A549 (cell line): ENCODE data around the gene SP100. TPM values are rescaled to one million over a fixed set of nuclear protein-coding genes. Genes with fewer than 3 reads are reported as not detected.

Source experiments
- ATAC-seq, 2 experiments: fragments of 200-7000 bp in 1 of 2; fragments of >200 bp in 1 of 2; cut with Nextera tagmentation in 1 of 2; cut with Tn5 transposase in 1 of 2; 3 replicates each; pipeline versions ENCODE4 v1.8.0 to v1.9.1; 2018 to 2020; ENCODE audit warnings: mild to moderate bottlenecking in 1 of 2, moderate library complexity in 1 of 2
- CTCF ChIA-PET: fragments of 300-600 bp; sonication (Branson Sonifier 250); formaldehyde crosslinking; extraction: SDS; loops from one replicate; lab custom pipeline; 2021; ENCODE audit warnings: antibody characterized with exemption, inconsistent platforms; lab: Yijun Ruan, JAX
- POLR2A ChIA-PET: fragments of 350-600 bp; formaldehyde crosslinking; extraction: SDS; loops from one replicate; lab custom pipeline; 2021; ENCODE audit warnings: antibody characterized with exemption, inconsistent platforms; lab: Yijun Ruan, JAX
- DNase-seq, 2 experiments: peaks; one replicate each; pipeline versions ENCODE4 v3.0.0 to v3.0.0-alpha.2; 2011 to 2016; ENCODE audit warnings: low read depth in 1 of 2, low spot score in 1 of 2
- FAIRE-seq: peaks from 2 replicates; lab custom pipeline; 2011; peaks lifted over from hg19 to GRCh38; lab: Jason Lieb, UNC
- H3K27ac ChIP-seq, 2 experiments: fragments of >200 bp; sonication (Bioruptor Twin); formaldehyde crosslinking; 3 replicates each; pipeline ENCODE4 v1.5.1; 2016 to 2017
- H3K4me1 ChIP-seq: fragments of >200 bp; sonication (Bioruptor Twin); formaldehyde crosslinking; 3 replicates; pipeline ENCODE4 v1.6.1; 2016
- H3K4me2 ChIP-seq: fragments of >200 bp; sonication (Bioruptor Twin); formaldehyde crosslinking; 3 replicates; pipeline ENCODE4 v1.6.1; 2016
- H3K4me3 ChIP-seq: fragments of >200 bp; sonication (Bioruptor Twin); formaldehyde crosslinking; 3 replicates; pipeline ENCODE4 v1.5.1; 2016
- H3K9me3 ChIP-seq: fragments of >200 bp; sonication (Bioruptor Twin); formaldehyde crosslinking; 3 replicates; pipeline ENCODE4 v1.6.1; 2016
- CBX8 ChIP-seq: fragments of 200-600 bp; sonication (generic); IDR thresholded peaks from 2 replicates; pipeline ENCODE4 v1.6.1; 2016
- CHD4 ChIP-seq: fragments of 200-600 bp; sonication (generic); IDR thresholded peaks from 2 replicates; pipeline ENCODE4 v1.6.1; 2016; ENCODE audit warnings: antibody characterized with exemption, mild to moderate bottlenecking, borderline replicate concordance
- EHF ChIP-seq: fragments of 250-450 bp; sonication (Bioruptor Pico); IDR thresholded peaks from 2 replicates; pipeline ENCODE4 v1.5.0; 2020; ENCODE audit warnings: mild to moderate bottlenecking
- EHMT2 ChIP-seq: fragments of 200-600 bp; sonication (generic); IDR thresholded peaks from 2 replicates; pipeline ENCODE4 v1.6.1; 2016; ENCODE audit warnings: antibody characterized with exemption, low read depth, mild to moderate bottlenecking, moderate library complexity
- ELK1 ChIP-seq: fragments of 150-350 bp; IDR thresholded peaks from 2 replicates; pipeline ENCODE4 v1.6.1; 2014; ENCODE audit warnings: low read depth, mild to moderate bottlenecking, low read length
- FOSB ChIP-seq: fragments of 250-450 bp; sonication (Bioruptor Pico); IDR thresholded peaks from 2 replicates; pipeline ENCODE4 v1.5.0; 2020; ENCODE audit warnings: mild to moderate bottlenecking, moderate library complexity
- FOSL2 ChIP-seq, 2 experiments: fragments of 450-650 bp in 1 of 2; fragments of >200 bp in 1 of 2; sonication (Bioruptor Twin) in 1 of 2; formaldehyde crosslinking; IDR thresholded peaks; 2 replicates each; pipeline versions ENCODE4 v1.5.0 to v1.6.1; 2016 to 2020; ENCODE audit warnings: mild to moderate bottlenecking in 1 of 2, moderate library complexity in 1 of 2
- HDAC2 ChIP-seq: fragments of 200-600 bp; sonication (generic); IDR thresholded peaks from 2 replicates; pipeline ENCODE4 v1.6.1; 2016
- HEYL ChIP-seq: fragments of 250-450 bp; sonication (Bioruptor Pico); IDR thresholded peaks from 2 replicates; pipeline ENCODE4 v1.8.0; 2021; ENCODE audit warnings: mild to moderate bottlenecking, moderate library complexity
- HOXA7 ChIP-seq: fragments of 250-450 bp; sonication (Bioruptor Pico); IDR thresholded peaks from 2 replicates; pipeline ENCODE4 v1.5.0; 2020; ENCODE audit warnings: mild to moderate bottlenecking, moderate library complexity
- HOXB13 ChIP-seq: fragments of 250-450 bp; sonication (Bioruptor Pico); IDR thresholded peaks from 2 replicates; pipeline ENCODE4 v1.5.0; 2020; ENCODE audit warnings: low read depth, mild to moderate bottlenecking, moderate library complexity
- JUNB ChIP-seq: fragments of >200 bp; sonication (Bioruptor Twin); formaldehyde crosslinking; IDR thresholded peaks from 2 replicates; pipeline ENCODE4 v1.6.1; 2016
- KDM5A ChIP-seq: fragments of 200-600 bp; sonication (generic); IDR thresholded peaks from 2 replicates; pipeline ENCODE4 v1.6.1; 2016; ENCODE audit warnings: antibody characterized with exemption, mild to moderate bottlenecking
- MAFK ChIP-seq: fragments of 450-650 bp; IDR thresholded peaks from 2 replicates; pipeline ENCODE4 v1.6.1; 2014; ENCODE audit not compliant: partially characterized antibody
- MAX ChIP-seq: IDR thresholded peaks from 2 replicates; pipeline ENCODE4 v1.6.1; 2012
- NFE2L2 ChIP-seq: fragments of 150-350 bp; conservative IDR thresholded peaks from 2 replicates; pipeline ENCODE4 v1.6.1; 2014; ENCODE audit warnings: low read length
- PBX3 ChIP-seq: IDR thresholded peaks from 2 replicates; pipeline ENCODE4 v1.6.1; 2012
- POLR2AphosphoS2 ChIP-seq: conservative IDR thresholded peaks from 2 replicates; pipeline ENCODE4 v1.6.1; 2012; ENCODE audit warnings: low read length, improper control_type of control experiment, inconsistent platforms
- RARB ChIP-seq: fragments of 250-450 bp; sonication (Bioruptor Pico); IDR thresholded peaks from 2 replicates; pipeline ENCODE4 v1.8.0; 2021; ENCODE audit warnings: mild to moderate bottlenecking, moderate library complexity
- SMC3 ChIP-seq: fragments of >200 bp; sonication (Bioruptor Twin); formaldehyde crosslinking; IDR thresholded peaks from 3 replicates; pipeline ENCODE4 v1.6.1; 2018; ENCODE audit warnings: inconsistent platforms
- SREBF2 ChIP-seq: fragments of 450-650 bp; IDR thresholded peaks from 2 replicates; pipeline ENCODE4 v1.6.1; 2014; ENCODE audit warnings: mild to moderate bottlenecking, moderate library complexity
- TFCP2L1 ChIP-seq: fragments of 250-450 bp; sonication (Bioruptor Pico); IDR thresholded peaks from 2 replicates; pipeline ENCODE4 v1.5.0; 2021; ENCODE audit warnings: mild to moderate bottlenecking
- USF2 ChIP-seq: fragments of 450-650 bp; IDR thresholded peaks from 2 replicates; pipeline ENCODE4 v1.6.1; 2014; ENCODE audit warnings: antibody characterized with exemption
- ZC3H11A ChIP-seq: fragments of 450-650 bp; IDR thresholded peaks from 2 replicates; pipeline ENCODE4 v1.6.1; 2014; ENCODE audit warnings: antibody characterized with exemption, mild to moderate bottlenecking
- ZNF302 ChIP-seq: fragments of 250-450 bp; sonication (Bioruptor Pico); IDR thresholded peaks from 2 replicates; pipeline ENCODE4 v1.9.0; 2021; ENCODE audit warnings: inconsistent platforms, mild to moderate bottlenecking, moderate library complexity
- WGBS: methylation state at CpG from one replicate; pipeline ENCODE4 v1.1.6; 2017; ENCODE audit errors: missing lambda C conversion rate; 5-methylcytosine and 5-hydroxymethylcytosine counted together
- polyA plus RNA-seq, 4 experiments: library from polyadenylated mRNA; depleted of rRNA in 3 of 4; stranded (reverse); fragments of >200 nt; fragmentation: RNase III in 1 of 4; extraction: RNeasy Plus Mini Kit Qiagen cat#74134 plus additional on column Dnase treatment in 1 of 4; gene quantifications; 2 replicates in 3 of 4; 3 replicates in 1 of 4; pipeline ENCODE4 v1.2.3, GENCODE V29; 2011 to 2017
- TF ChIP-seq, protein P1 (sequence below): fragments of >200 bp; sonication (Bioruptor Twin); formaldehyde crosslinking; IDR thresholded peaks from 3 replicates; pipeline ENCODE4 v1.6.1; 2016

Gene SP100
- polyA plus RNA-seq, 2 of the 4 experiments (the other 2 are of a cell fraction): 23.7 to 39.8 TPM

DNA sequence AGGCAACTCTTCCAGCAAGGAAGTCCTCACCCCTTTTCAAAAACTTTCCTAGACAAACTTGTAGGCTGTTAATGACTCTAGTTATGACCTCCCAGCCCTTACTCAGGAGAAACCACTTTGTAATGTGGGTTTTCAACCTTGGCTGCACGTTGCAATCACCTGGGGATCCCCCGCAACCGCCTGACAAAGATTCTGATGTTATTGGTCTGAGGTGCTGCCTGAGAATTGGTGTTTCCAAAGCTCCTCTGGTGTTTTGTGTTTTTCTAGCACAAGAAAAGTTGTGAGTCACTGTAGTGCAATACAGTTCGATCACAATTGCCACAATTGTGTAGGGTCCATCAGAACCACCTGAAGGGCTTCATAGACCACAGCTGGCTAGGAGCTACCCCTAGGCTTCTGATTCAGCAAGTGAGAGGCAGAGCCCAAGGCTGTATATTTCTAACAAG lies 121.6 kb downstream of the SP100 start:
- FAIRE-seq: no peak
- CTCF ChIA-PET: no interaction called here

DNA sequence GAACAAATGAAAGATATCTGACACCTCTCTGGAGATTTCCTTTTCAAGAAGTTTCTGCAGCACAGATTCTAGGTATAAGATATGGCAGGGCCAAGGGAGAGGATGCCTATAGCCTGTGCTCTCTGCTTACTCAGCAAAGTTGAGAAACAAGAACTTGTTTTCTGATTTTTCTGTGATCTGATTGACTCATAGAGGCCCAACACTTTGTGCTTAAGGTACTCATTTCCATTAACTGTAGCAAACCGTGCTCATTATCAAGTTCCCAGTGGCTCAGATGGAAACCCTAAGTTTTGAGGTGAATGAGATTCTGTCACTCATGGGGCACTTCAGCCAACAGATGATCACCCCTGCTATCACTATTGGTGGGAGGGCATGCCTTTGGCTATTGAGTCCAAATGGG lies 124.3 kb downstream of the SP100 start:
- CTCF ChIA-PET: no interaction called here
- no peak for ATAC-seq
- no peak for FAIRE-seq
- TF ChIP-seq MAFK (peak; percentile 56), ZC3H11A (no peak), JUNB (no peak), NFE2L2 (no peak), MAX (no peak)
- TF ChIP-seq, all 56 proteins: peak for 1
- H3K4me1 ChIP-seq: no peaks in the 10 kb centered on the region
- POLR2A ChIA-PET: no interaction called here
- H3K4me2 ChIP-seq: no peak overlapping the region
- H3K4me3 ChIP-seq: no peak overlapping the region
- H3K9me3 ChIP-seq: no peaks in the 10 kb centered on the region
- 0% methylated on average over 1 of the region's 1 CpG for WGBS
- no peak overlapping the region for H3K27ac ChIP-seq
- DNase-seq: no peak

More for the DNA sequence above, 121.6 kb downstream of the SP100 start:
- 40% methylated on average over 4 of the region's 4 CpGs for WGBS
- Histone ChIP-seq H3K27ac (no peak overlapping the region), H3K4me3 (no peak overlapping the region), H3K4me2 (no peak overlapping the region), H3K9me3 (no peaks in the 10 kb centered on the region), H3K4me1 (no peaks in the 10 kb centered on the region)
- TF ChIP-seq SMC3 (no peak), EHF (CRISPR knock-in tag) (no peak), KDM5A (no peak), POLR2AphosphoS2 (no peak), ZNF302 (CRISPR knock-in tag) (no peak), FOSB (CRISPR knock-in tag) (no peak), HOXB13 (CRISPR knock-in tag) (no peak), TFCP2L1 (no peak), EHMT2 (no peak), FOSL2 (IDR thresholded peaks at IDR 0.05) (no peak), FOSL2 (CRISPR knock-in tag; IDR thresholded peaks at IDR 0.05) (no peak), HOXA7 (CRISPR knock-in tag) (no peak), CHD4 (no peak), PBX3 (no peak), USF2 (no peak)
- TF ChIP-seq, protein P1, sequence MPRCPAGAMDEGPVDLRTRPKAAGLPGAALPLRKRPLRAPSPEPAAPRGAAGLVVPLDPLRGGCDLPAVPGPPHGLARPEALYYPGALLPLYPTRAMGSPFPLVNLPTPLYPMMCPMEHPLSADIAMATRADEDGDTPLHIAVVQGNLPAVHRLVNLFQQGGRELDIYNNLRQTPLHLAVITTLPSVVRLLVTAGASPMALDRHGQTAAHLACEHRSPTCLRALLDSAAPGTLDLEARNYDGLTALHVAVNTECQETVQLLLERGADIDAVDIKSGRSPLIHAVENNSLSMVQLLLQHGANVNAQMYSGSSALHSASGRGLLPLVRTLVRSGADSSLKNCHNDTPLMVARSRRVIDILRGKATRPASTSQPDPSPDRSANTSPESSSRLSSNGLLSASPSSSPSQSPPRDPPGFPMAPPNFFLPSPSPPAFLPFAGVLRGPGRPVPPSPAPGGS: no peak
- POLR2A ChIA-PET: no interaction called here
- ATAC-seq: no peak
- no peak for DNase-seq

- no peaks in the 10 kb centered on the region for H3K9me3 ChIP-seq
- TF ChIP-seq KDM5A (no peak), CBX8 (no peak), HDAC2 (no peak), SREBF2 (no peak), RARB (CRISPR knock-in tag) (no peak), ELK1 (no peak), HOXA7 (CRISPR knock-in tag) (no peak), HEYL (no peak), JUNB (no peak), CHD4 (no peak)
- TF ChIP-seq, all 56 proteins: peak for 0
- Histone ChIP-seq H3K27ac (no peak overlapping the region), H3K4me1 (no peaks in the 10 kb centered on the region), H3K4me3 (no peak overlapping the region), H3K4me2 (no peak overlapping the region)
- FAIRE-seq (no peak), DNase-seq (no peak), ATAC-seq (no peak)
- ChIA-PET POLR2A (no interaction called here), CTCF (no interaction called here)
- 45% methylated on average over 3 of the region's 3 CpGs for WGBS
Measured at GRCh38 chr2:230541934-230542380, 126.0 kb downstream of the SP100 start.
